HepG2 (cell line): Measurements from ENCODE around the gene NPY1R. TPM values are rescaled to one million over a fixed set of nuclear protein-coding genes. Genes with fewer than 3 reads are reported as not detected.

Experiments used
- JUNB ChIP-seq: sonication (generic); formaldehyde crosslinking; IDR thresholded peaks from 2 replicates; pipeline ENCODE4 v1.8.0; 2022; ENCODE audit warnings: missing genetic modification reagents, mild to moderate bottlenecking, borderline replicate concordance
- ZNF780A ChIP-seq: sonication (generic); formaldehyde crosslinking; IDR thresholded peaks from 2 replicates; pipeline ENCODE4 v1.8.0; 2022; ENCODE audit warnings: mild to moderate bottlenecking, missing genetic modification reagents, moderate library complexity
- polyA plus RNA-seq, 8 experiments: library from polyadenylated mRNA; depleted of rRNA in 3 of 8; stranded (reverse) in 7 of 8; unstranded in 1 of 8; fragments of >200 nt; fragmentation: Illumina TruSeq in 4 of 8; extraction: Trizol in 4 of 8; gene quantifications; 2 replicates each; pipeline versions ENCODE4 v1.2.1 to v1.2.3, GENCODE V29; 2011 to 2016; ENCODE audit warnings: low read depth in 4 of 8, missing spikeins in 1 of 8, mixed read lengths in 1 of 8; ENCODE audit not compliant: insufficient read depth in 1 of 8
- total RNA-seq, 5 experiments: library from RNA; depleted of rRNA; stranded (reverse); fragments of >200 nt; fragmentation: Illumina TruSeq; extraction: Trizol; gene quantifications; 2 replicates each; pipeline ENCODE4 v1.2.3, GENCODE V29; 2016; ENCODE audit warnings: low read depth in 1 of 5
- TF ChIP-seq, protein P1 (sequence below): sonication (generic); formaldehyde crosslinking; IDR thresholded peaks from one replicate; pipeline ENCODE4 v1.5.1; 2020; ENCODE audit warnings: mild to moderate bottlenecking, missing genetic modification reagents; ENCODE audit errors: not compliant biosample characterization
- TF ChIP-seq, protein P2 (sequence below): sonication (generic); formaldehyde crosslinking; IDR thresholded peaks from 2 replicates; pipeline ENCODE4 v1.4.0; 2020; ENCODE audit warnings: missing genetic modification reagents, borderline replicate concordance
- TF ChIP-seq, protein P3 (sequence below): sonication (generic); formaldehyde crosslinking; IDR thresholded peaks from 2 replicates; pipeline ENCODE4 v1.5.0; 2020; ENCODE audit warnings: missing genetic modification reagents

The NPY1R gene
- total and polyA plus RNA-seq, 2 of the 13 experiments (the other 11 are each of a cell fraction or from before 2014, with no cell fraction given): not detected

DNA sequence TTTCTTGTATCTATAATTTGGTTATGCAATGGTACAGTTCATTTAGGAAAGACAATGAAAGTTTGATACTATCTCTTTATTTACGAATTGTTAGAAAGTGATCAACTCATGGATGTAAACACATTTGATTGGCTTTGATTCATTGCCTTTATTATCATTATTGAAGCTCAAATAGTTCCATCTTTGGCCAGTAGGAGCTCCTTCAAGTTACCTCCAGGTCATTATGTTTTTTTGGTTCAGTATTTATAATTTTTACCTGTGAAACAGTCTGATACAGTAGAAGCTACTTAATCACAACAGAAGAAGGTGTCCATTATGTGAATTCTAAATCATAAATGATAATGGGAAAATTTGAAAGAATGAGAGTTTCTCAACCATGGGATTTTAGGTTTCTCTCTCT is 23.7 kb upstream of the NPY1R start (continued):
- TF ChIP-seq, protein P1, sequence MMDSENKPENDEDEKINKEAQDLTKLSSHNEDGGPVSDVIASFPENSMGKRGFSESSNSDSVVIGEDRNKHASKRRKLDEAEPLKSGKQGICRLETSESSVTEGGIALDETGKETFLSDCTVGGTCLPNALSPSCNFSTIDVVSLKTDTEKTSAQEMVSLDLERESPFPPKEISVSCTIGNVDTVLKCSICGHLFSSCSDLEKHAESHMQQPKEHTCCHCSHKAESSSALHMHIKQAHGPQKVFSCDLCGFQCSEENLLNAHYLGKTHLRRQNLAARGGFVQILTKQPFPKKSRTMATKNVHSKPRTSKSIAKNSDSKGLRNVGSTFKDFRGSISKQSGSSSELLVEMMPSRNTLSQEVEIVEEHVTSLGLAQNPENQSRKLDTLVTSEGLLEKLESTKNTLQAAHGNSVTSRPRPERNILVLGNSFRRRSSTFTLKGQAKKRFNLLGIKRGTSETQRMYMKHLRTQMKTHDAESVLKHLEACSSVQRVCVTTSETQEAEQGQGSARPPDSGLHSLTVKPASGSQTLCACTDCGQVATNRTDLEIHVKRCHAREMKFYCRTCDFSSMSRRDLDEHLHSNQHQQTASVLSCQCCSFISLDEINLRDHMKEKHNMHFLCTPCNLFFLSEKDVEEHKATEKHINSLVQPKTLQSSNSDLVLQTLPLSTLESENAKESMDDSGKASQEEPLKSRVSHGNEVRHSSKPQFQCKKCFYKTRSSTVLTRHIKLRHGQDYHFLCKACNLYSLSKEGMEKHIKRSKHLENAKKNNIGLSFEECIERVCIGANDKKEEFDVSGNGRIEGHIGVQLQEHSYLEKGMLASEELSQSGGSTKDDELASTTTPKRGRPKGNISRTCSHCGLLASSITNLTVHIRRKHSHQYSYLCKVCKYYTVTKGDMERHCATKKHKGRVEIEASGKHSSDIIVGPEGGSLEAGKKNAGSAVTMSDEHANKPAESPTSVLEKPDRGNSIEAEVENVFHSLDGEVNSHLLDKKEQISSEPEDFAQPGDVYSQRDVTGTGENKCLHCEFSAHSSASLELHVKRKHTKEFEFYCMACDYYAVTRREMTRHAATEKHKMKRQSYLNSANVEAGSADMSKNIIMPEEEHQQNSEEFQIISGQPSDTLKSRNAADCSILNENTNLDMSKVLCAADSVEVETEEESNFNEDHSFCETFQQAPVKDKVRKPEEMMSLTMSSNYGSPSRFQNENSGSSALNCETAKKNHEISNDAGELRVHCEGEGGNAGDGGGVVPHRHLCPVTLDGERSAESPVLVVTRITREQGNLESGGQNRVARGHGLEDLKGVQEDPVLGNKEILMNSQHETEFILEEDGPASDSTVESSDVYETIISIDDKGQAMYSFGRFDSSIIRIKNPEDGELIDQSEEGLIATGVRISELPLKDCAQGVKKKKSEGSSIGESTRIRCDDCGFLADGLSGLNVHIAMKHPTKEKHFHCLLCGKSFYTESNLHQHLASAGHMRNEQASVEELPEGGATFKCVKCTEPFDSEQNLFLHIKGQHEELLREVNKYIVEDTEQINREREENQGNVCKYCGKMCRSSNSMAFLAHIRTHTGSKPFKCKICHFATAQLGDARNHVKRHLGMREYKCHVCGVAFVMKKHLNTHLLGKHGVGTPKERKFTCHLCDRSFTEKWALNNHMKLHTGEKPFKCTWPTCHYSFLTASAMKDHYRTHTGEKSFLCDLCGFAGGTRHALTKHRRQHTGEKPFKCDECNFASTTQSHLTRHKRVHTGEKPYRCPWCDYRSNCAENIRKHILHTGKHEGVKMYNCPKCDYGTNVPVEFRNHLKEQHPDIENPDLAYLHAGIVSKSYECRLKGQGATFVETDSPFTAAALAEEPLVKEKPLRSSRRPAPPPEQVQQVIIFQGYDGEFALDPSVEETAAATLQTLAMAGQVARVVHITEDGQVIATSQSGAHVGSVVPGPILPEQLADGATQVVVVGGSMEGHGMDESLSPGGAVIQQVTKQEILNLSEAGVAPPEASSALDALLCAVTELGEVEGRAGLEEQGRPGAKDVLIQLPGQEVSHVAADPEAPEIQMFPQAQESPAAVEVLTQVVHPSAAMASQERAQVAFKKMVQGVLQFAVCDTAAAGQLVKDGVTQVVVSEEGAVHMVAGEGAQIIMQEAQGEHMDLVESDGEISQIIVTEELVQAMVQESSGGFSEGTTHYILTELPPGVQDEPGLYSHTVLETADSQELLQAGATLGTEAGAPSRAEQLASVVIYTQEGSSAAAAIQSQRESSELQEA (CRISPR knock-in tag): no peak
- TF ChIP-seq, protein P2, sequence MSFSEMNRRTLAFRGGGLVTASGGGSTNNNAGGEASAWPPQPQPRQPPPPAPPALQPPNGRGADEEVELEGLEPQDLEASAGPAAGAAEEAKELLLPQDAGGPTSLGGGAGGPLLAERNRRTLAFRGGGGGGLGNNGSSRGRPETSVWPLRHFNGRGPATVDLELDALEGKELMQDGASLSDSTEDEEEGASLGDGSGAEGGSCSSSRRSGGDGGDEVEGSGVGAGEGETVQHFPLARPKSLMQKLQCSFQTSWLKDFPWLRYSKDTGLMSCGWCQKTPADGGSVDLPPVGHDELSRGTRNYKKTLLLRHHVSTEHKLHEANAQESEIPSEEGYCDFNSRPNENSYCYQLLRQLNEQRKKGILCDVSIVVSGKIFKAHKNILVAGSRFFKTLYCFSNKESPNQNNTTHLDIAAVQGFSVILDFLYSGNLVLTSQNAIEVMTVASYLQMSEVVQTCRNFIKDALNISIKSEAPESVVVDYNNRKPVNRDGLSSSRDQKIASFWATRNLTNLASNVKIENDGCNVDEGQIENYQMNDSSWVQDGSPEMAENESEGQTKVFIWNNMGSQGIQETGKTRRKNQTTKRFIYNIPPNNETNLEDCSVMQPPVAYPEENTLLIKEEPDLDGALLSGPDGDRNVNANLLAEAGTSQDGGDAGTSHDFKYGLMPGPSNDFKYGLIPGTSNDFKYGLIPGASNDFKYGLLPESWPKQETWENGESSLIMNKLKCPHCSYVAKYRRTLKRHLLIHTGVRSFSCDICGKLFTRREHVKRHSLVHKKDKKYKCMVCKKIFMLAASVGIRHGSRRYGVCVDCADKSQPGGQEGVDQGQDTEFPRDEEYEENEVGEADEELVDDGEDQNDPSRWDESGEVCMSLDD (CRISPR knock-in tag): no peak
- TF ChIP-seq ZNF780A (no peak), JUNB (CRISPR knock-in tag) (no peak)
- TF ChIP-seq, protein P3, sequence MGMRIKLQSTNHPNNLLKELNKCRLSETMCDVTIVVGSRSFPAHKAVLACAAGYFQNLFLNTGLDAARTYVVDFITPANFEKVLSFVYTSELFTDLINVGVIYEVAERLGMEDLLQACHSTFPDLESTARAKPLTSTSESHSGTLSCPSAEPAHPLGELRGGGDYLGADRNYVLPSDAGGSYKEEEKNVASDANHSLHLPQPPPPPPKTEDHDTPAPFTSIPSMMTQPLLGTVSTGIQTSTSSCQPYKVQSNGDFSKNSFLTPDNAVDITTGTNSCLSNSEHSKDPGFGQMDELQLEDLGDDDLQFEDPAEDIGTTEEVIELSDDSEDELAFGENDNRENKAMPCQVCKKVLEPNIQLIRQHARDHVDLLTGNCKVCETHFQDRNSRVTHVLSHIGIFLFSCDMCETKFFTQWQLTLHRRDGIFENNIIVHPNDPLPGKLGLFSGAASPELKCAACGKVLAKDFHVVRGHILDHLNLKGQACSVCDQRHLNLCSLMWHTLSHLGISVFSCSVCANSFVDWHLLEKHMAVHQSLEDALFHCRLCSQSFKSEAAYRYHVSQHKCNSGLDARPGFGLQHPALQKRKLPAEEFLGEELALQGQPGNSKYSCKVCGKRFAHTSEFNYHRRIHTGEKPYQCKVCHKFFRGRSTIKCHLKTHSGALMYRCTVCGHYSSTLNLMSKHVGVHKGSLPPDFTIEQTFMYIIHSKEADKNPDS: no peak
